H9 (cell line): ENCODE measurements around the gene OTULINL. TPM values are rescaled to one million over a fixed set of nuclear protein-coding genes. Genes with fewer than 3 reads are reported as not detected.

Source experiments
- DNase-seq: peaks from one replicate; pipeline ENCODE4 v3.0.0-alpha.2; 2017
- H2AFZ ChIP-seq: one replicate; pipeline ENCODE4 v1.6.1; 2013; ENCODE audit warnings: mild to moderate bottlenecking, low read length, control low read depth, moderate library complexity
- H2AK5ac ChIP-seq: 2 replicates; pipeline ENCODE4 v1.6.1; 2013; ENCODE audit warnings: low read length, control low read depth, mixed read lengths; ENCODE audit not compliant: insufficient read length
- H2BK120ac ChIP-seq: one replicate; pipeline ENCODE4 v1.6.1; 2013; ENCODE audit warnings: low read depth, mild to moderate bottlenecking, low read length, control low read depth, inconsistent platforms; ENCODE audit not compliant: poor library complexity, severe bottlenecking
- H2BK12ac ChIP-seq: 2 replicates; pipeline ENCODE4 v1.6.1; 2013; ENCODE audit warnings: low read length, control low read depth, mixed read lengths, low read depth; ENCODE audit not compliant: insufficient read length
- H2BK15ac ChIP-seq: 2 replicates; pipeline ENCODE4 v1.6.1; 2013; ENCODE audit warnings: low read depth, low read length, control low read depth
- H2BK20ac ChIP-seq: one replicate; pipeline ENCODE4 v1.6.1; 2013; ENCODE audit warnings: low read depth, mild to moderate bottlenecking, low read length, control low read depth, inconsistent platforms; ENCODE audit not compliant: poor library complexity, severe bottlenecking
- H2BK5ac ChIP-seq: 2 replicates; pipeline ENCODE4 v1.6.1; 2013; ENCODE audit warnings: low read length, control low read depth, mixed read lengths; ENCODE audit not compliant: insufficient read length
- H3K14ac ChIP-seq: 2 replicates; pipeline ENCODE4 v1.6.1; 2013; ENCODE audit warnings: low read length, control low read depth; ENCODE audit not compliant: insufficient read depth
- H3K18ac ChIP-seq: 2 replicates; pipeline ENCODE4 v1.6.1; 2013; ENCODE audit warnings: low read depth, mild to moderate bottlenecking, mixed read lengths, low read length, control low read depth; ENCODE audit not compliant: insufficient read length
- H3K23ac ChIP-seq: 2 replicates; pipeline ENCODE4 v1.6.1; 2013; ENCODE audit warnings: low read length, control low read depth, mixed read lengths, low read depth; ENCODE audit not compliant: insufficient read length
- H3K23me2 ChIP-seq: 2 replicates; pipeline ENCODE4 v1.6.1; 2013; ENCODE audit warnings: low read depth, mild to moderate bottlenecking, mixed read lengths, low read length, control low read depth; ENCODE audit not compliant: insufficient read length, poor library complexity, severe bottlenecking
- H3K27ac ChIP-seq: 2 replicates; pipeline ENCODE4 v1.5.1; 2013; ENCODE audit warnings: low read length, control low read depth, mixed read lengths, low read depth; ENCODE audit not compliant: insufficient read length
- H3K27me3 ChIP-seq: 2 replicates; pipeline ENCODE4 v1.6.1; 2013; ENCODE audit warnings: low read length, control low read depth, inconsistent platforms; ENCODE audit not compliant: insufficient read depth
- H3K4ac ChIP-seq: 2 replicates; pipeline ENCODE4 v1.6.1; 2013; ENCODE audit warnings: low read depth, mild to moderate bottlenecking, control low read depth, inconsistent platforms, low read length, moderate library complexity
- H3K4me1 ChIP-seq: 2 replicates; pipeline ENCODE4 v1.6.1; 2013; ENCODE audit warnings: low read length, control low read depth, inconsistent platforms; ENCODE audit not compliant: insufficient read depth
- H3K4me2 ChIP-seq: 2 replicates; pipeline ENCODE4 v1.6.1; 2013; ENCODE audit warnings: low read length, control low read depth, mixed read lengths; ENCODE audit not compliant: insufficient read length, insufficient read depth
- H3K56ac ChIP-seq: 2 replicates; pipeline ENCODE4 v1.6.1; 2013; ENCODE audit warnings: low read depth, mild to moderate bottlenecking, mixed read lengths, low read length, control low read depth; ENCODE audit not compliant: insufficient read length
- H3K79me1 ChIP-seq: 2 replicates; pipeline ENCODE4 v1.6.1; 2013; ENCODE audit warnings: low read depth, mild to moderate bottlenecking, moderate library complexity, low read length, control low read depth, inconsistent platforms; ENCODE audit not compliant: insufficient read depth, poor library complexity, severe bottlenecking
- H3K79me2 ChIP-seq: 2 replicates; pipeline ENCODE4 v1.6.1; 2013; ENCODE audit warnings: low read length, control low read depth, inconsistent platforms; ENCODE audit not compliant: insufficient read depth
- H3K9ac ChIP-seq: 2 replicates; pipeline ENCODE4 v1.6.1; 2013; ENCODE audit warnings: low read length, control low read depth, mixed read lengths; ENCODE audit not compliant: insufficient read length; ENCODE audit errors: extremely low read depth
- H3K9me3 ChIP-seq: one replicate; pipeline ENCODE4 v1.6.1; 2013; ENCODE audit warnings: low read depth, low read length, inconsistent platforms; ENCODE audit not compliant: control insufficient read depth
- H3T11ph ChIP-seq: one replicate; pipeline ENCODE4 v1.6.1; 2013; ENCODE audit warnings: mild to moderate bottlenecking, low read length, control low read depth, inconsistent platforms
- H4K20me1 ChIP-seq: one replicate; pipeline ENCODE4 v1.6.1; 2013; ENCODE audit not compliant: control insufficient read depth, insufficient read length, insufficient read depth
- H4K5ac ChIP-seq: 2 replicates; pipeline ENCODE4 v1.6.1; 2013; ENCODE audit warnings: low read depth, mild to moderate bottlenecking, mixed read lengths, low read length, control low read depth; ENCODE audit not compliant: insufficient read length
- H4K8ac ChIP-seq: replicated peaks from 2 replicates; pipeline ENCODE4 v1.6.1; 2013; ENCODE audit warnings: low read length, control low read depth, mixed read lengths, low read depth; ENCODE audit not compliant: insufficient read length
- H4K91ac ChIP-seq: 2 replicates; pipeline ENCODE4 v1.6.1; 2013; ENCODE audit warnings: low read depth, mild to moderate bottlenecking, moderate library complexity, mixed read lengths, low read length, control low read depth; ENCODE audit not compliant: insufficient read length
- H3K27ac Mint-ChIP-seq, 3 experiments: 2 replicates in 2 of 3; 3 replicates in 1 of 3; pipeline ENCODE4 v1.8.0; 2020 to 2021; ENCODE audit warnings: mixed read lengths in 3 of 3, mild to moderate bottlenecking in 1 of 3, moderate library complexity in 1 of 3
- H3K27me3 Mint-ChIP-seq: 2 replicates; pipeline ENCODE4 v1.8.0; 2021; ENCODE audit warnings: low read depth, mild to moderate bottlenecking, moderate library complexity, mixed read lengths
- H3K36me3 Mint-ChIP-seq, 3 experiments: 2 replicates in 2 of 3; 3 replicates in 1 of 3; pipeline ENCODE4 v1.8.0; 2020 to 2021; ENCODE audit warnings: low read depth in 3 of 3, mixed read lengths in 3 of 3; ENCODE audit not compliant: insufficient read depth in 1 of 3
- H3K4me1 Mint-ChIP-seq, 2 experiments: 2 replicates each; pipeline ENCODE4 v1.8.0; 2020; ENCODE audit warnings: mixed read lengths in 2 of 2
- H3K4me3 Mint-ChIP-seq, 2 experiments: 2 replicates in 1 of 2; 3 replicates in 1 of 2; pipeline ENCODE4 v1.8.0; 2020 to 2021; ENCODE audit warnings: mild to moderate bottlenecking in 2 of 2, mixed read lengths in 2 of 2, moderate library complexity in 1 of 2
- H3K9me3 Mint-ChIP-seq, 2 experiments: 2 replicates in 1 of 2; 3 replicates in 1 of 2; pipeline ENCODE4 v1.8.0; 2020; ENCODE audit warnings: mild to moderate bottlenecking in 2 of 2, mixed read lengths in 2 of 2, moderate library complexity in 1 of 2
- CTCF ChIP-seq: fragments of 200-600 bp; sonication (generic); conservative IDR thresholded peaks from 3 replicates; pipeline ENCODE4 v1.8.0; 2021; ENCODE audit warnings: antibody characterized with exemption, mild to moderate bottlenecking
- WGBS: extraction: QIAGEN DNeasy Blood & Tissue Kit; methylation state at CpG from one replicate; pipeline ENCODE4 v1.1.7; 2013; ENCODE audit warnings: missing lambda C conversion rate, low lambda C conversion rate, mixed read lengths; ENCODE audit not compliant: insufficient read length; ENCODE audit errors: extremely low coverage; 5-methylcytosine and 5-hydroxymethylcytosine counted together
- total RNA-seq: library from RNA; stranded (reverse); gene quantifications from 2 replicates; pipeline ENCODE4 v1.2.1, GENCODE V29; 2021

The OTULINL gene
- total RNA-seq, 1 experiment from 2014 or later: 7.5 TPM

- H2AK5ac ChIP-seq: no peak overlapping the region
- H3K27me3 Mint-ChIP-seq: peaks cover 23% of the 10 kb centered on the region
- H3K9me3 Mint-ChIP-seq: peaks cover 5 to 11% of the 10 kb centered on the region in 2 experiments; a peak in 4 of 5 replicates
- no peak overlapping the region for H3K18ac ChIP-seq
- no peaks in the 10 kb centered on the region for H3K79me2 ChIP-seq
- H3K9ac ChIP-seq: no peak overlapping the region
- H4K8ac ChIP-seq: no peak overlapping the region
- no peak for DNase-seq
- no peaks in the 10 kb centered on the region for H3K9me3 ChIP-seq
- H3T11ph ChIP-seq: no peak overlapping the region
- TF ChIP-seq CTCF: no peak
- no peak overlapping the region for H3K4me2 ChIP-seq
- H3K27ac ChIP-seq: no peak overlapping the region
- H2BK5ac ChIP-seq: no peak overlapping the region
- H3K4me3 Mint-ChIP-seq: no peak overlapping the region
- no peaks in the 10 kb centered on the region for H3K23me2 ChIP-seq
- no CpG with 5 or more reads among the region's 6 CpGs for WGBS
- H2BK120ac ChIP-seq: no peak overlapping the region
- H3K14ac ChIP-seq: no peak overlapping the region
- H3K27me3 ChIP-seq: no peaks in the 10 kb centered on the region
- no peak overlapping the region for H2BK15ac ChIP-seq
- H4K5ac ChIP-seq: no peak overlapping the region
- no peak overlapping the region for H3K27ac Mint-ChIP-seq
- no peak overlapping the region for H2AFZ ChIP-seq
- no peak overlapping the region for H2BK20ac ChIP-seq
- H4K20me1 ChIP-seq: no peaks in the 10 kb centered on the region
- H2BK12ac ChIP-seq: no peak overlapping the region
- peaks cover 3% of the 10 kb centered on the region in 2 experiments; a peak in 3 of 4 replicates for H3K4me1 Mint-ChIP-seq
- H3K4ac ChIP-seq: no peak overlapping the region
- H3K23ac ChIP-seq: no peak overlapping the region
- no peak overlapping the region for H3K56ac ChIP-seq
- H3K4me1 ChIP-seq: no peaks in the 10 kb centered on the region
- no peak overlapping the region for H4K91ac ChIP-seq
- peaks cover 0 to 18% (median 5%) of the 10 kb centered on the region in 3 experiments; a peak in 4 of 7 replicates for H3K36me3 Mint-ChIP-seq
- no peaks in the 10 kb centered on the region for H3K79me1 ChIP-seq
Measured at GRCh38 chr5:14587150-14587549, 5.6 kb downstream of the OTULINL start.
